ENCODE results near the gene NFYB.

DNA sequence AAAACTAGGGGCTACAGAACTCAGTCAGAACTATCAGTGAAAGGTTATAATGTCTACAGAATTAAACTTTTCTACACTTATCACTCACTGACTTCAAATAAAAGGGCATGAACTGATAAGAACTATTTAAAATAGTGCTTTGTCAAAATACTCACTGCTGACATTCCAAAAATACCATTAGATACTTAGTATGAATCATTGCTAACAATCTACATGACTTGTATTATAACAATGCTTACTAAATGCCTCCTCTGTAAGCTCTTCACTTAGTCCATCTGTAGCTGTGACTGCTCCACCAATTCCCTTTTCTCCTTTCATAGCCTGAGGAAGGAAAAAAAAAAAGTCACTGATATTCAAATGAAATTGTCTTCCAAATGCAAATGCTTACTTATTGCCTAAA is 17.0 kb downstream of the NFYB start:
- TF ChIP-seq POLR2A (IDR thresholded peaks at IDR 0.05) = no peak
- no peak for TF ChIP-seq POLR2AphosphoS5 (IDR thresholded peaks at IDR 0.05)
- TF ChIP-seq, protein P1, sequence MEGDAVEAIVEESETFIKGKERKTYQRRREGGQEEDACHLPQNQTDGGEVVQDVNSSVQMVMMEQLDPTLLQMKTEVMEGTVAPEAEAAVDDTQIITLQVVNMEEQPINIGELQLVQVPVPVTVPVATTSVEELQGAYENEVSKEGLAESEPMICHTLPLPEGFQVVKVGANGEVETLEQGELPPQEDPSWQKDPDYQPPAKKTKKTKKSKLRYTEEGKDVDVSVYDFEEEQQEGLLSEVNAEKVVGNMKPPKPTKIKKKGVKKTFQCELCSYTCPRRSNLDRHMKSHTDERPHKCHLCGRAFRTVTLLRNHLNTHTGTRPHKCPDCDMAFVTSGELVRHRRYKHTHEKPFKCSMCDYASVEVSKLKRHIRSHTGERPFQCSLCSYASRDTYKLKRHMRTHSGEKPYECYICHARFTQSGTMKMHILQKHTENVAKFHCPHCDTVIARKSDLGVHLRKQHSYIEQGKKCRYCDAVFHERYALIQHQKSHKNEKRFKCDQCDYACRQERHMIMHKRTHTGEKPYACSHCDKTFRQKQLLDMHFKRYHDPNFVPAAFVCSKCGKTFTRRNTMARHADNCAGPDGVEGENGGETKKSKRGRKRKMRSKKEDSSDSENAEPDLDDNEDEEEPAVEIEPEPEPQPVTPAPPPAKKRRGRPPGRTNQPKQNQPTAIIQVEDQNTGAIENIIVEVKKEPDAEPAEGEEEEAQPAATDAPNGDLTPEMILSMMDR (IDR thresholded peaks at IDR 0.05) = no peak
- no peak for TF ChIP-seq EP300 (IDR thresholded peaks at IDR 0.05)

Data from sigmoid colon (tissue), 4 donors.